H1 (cell line): Measurements from ENCODE around the gene INPP5A. TPM values are rescaled to one million over a fixed set of nuclear protein-coding genes. Genes with fewer than 3 reads are reported as not detected.

Experiments
- CTCF ChIA-PET: fragments of 300-600 bp; sonication (Branson Sonifier 250); formaldehyde crosslinking; loops from one replicate; lab custom pipeline; 2021; ENCODE audit not compliant: partially characterized antibody; lab: Charles Lee
- POLR2A ChIA-PET: fragments of 300-600 bp; sonication (Branson Sonifier 250); formaldehyde crosslinking; loops from one replicate; lab custom pipeline; 2021; ENCODE audit warnings: inconsistent platforms; ENCODE audit not compliant: partially characterized antibody; lab: Charles Lee
- DNase-seq, 2 experiments: peaks; one replicate each; pipeline versions ENCODE4 v3.0.0 to v3.0.0-alpha.2; 2010 to 2022; ENCODE audit warnings: low spot score in 2 of 2, low read depth in 1 of 2, mixed read lengths in 1 of 2
- FAIRE-seq: peaks from 2 replicates; lab custom pipeline; 2011; peaks lifted over from hg19 to GRCh38; lab: Jason Lieb, UNC
- H2AFZ ChIP-seq: 2 replicates; pipeline ENCODE4 v1.8.1; 2012; ENCODE audit warnings: low read length, inconsistent platforms
- H2AK5ac ChIP-seq: 2 replicates; pipeline ENCODE4 v1.6.1; 2013; ENCODE audit warnings: low read depth, low read length
- H2BK120ac ChIP-seq: replicated peaks from 2 replicates; pipeline ENCODE3; 2013; ENCODE audit warnings: low read depth, low read length, inconsistent platforms
- H2BK12ac ChIP-seq: 2 replicates; pipeline ENCODE4 v1.6.1; 2013; ENCODE audit warnings: low read depth, low read length
- H2BK15ac ChIP-seq: 2 replicates; pipeline ENCODE4 v1.6.1; 2013; ENCODE audit warnings: low read length
- H2BK20ac ChIP-seq: 2 replicates; pipeline ENCODE4 v1.6.1; 2013; ENCODE audit warnings: low read length
- H2BK5ac ChIP-seq: 2 replicates; pipeline ENCODE4 v1.6.1; 2013; ENCODE audit warnings: low read depth, low read length
- H3K14ac ChIP-seq: 2 replicates; pipeline ENCODE4 v1.6.1; 2013; ENCODE audit warnings: inconsistent platforms; ENCODE audit not compliant: insufficient read length
- H3K18ac ChIP-seq: 2 replicates; pipeline ENCODE4 v1.6.1; 2013; ENCODE audit warnings: low read length; ENCODE audit errors: extremely low read depth
- H3K23ac ChIP-seq: 2 replicates; pipeline ENCODE4 v1.6.1; 2013; ENCODE audit warnings: inconsistent platforms; ENCODE audit not compliant: insufficient read length
- H3K23me2 ChIP-seq: 2 replicates; pipeline ENCODE4 v1.6.1; 2013; ENCODE audit warnings: low read depth, low read length
- H3K27ac ChIP-seq: 2 replicates; pipeline ENCODE4 v1.6.1; 2011; ENCODE audit warnings: low read depth, low read length, inconsistent platforms
- H3K27me3 ChIP-seq, 4 experiments: replicated peaks in 1 of 4; 1 replicate in 1 of 4; 2 replicates in 3 of 4; pipeline versions ENCODE4 v1.6.1 to v1.8.1; 2011 to 2013; ENCODE audit warnings: low read length in 3 of 4, mild to moderate bottlenecking in 3 of 4, inconsistent platforms in 2 of 4, mixed read lengths in 2 of 4, moderate library complexity in 1 of 4; ENCODE audit not compliant: control insufficient read depth in 3 of 4, insufficient read depth in 3 of 4; ENCODE audit errors: extremely low read depth in 1 of 4
- H3K36me3 ChIP-seq, 4 experiments: 2 replicates each; pipeline versions ENCODE4 v1.6.1 to v1.8.1; 2011 to 2013; ENCODE audit warnings: mild to moderate bottlenecking in 4 of 4, low read length in 3 of 4, moderate library complexity in 2 of 4, control low read depth in 1 of 4, inconsistent platforms in 1 of 4; ENCODE audit not compliant: insufficient read depth in 4 of 4, control insufficient read depth in 2 of 4
- H3K4ac ChIP-seq: replicated peaks from 2 replicates; pipeline ENCODE3; 2013; ENCODE audit warnings: low read length, low read depth, mixed read lengths, inconsistent platforms; ENCODE audit not compliant: insufficient read length
- H3K4me1 ChIP-seq, 4 experiments: replicated peaks in 1 of 4; 1 replicate in 1 of 4; 2 replicates in 3 of 4; pipeline versions ENCODE4 v1.6.1 to v1.8.1; 2011 to 2013; ENCODE audit warnings: low read length in 3 of 4, inconsistent platforms in 2 of 4, mixed read lengths in 1 of 4; ENCODE audit not compliant: insufficient read depth in 4 of 4, control insufficient read depth in 3 of 4
- H3K4me2 ChIP-seq, 2 experiments: 2 replicates each; pipeline versions ENCODE4 v1.6.1 to v1.8.1; 2011 to 2013; ENCODE audit warnings: low read depth in 2 of 2, low read length in 2 of 2, control low read depth in 1 of 2, inconsistent platforms in 1 of 2, mild to moderate bottlenecking in 1 of 2; ENCODE audit not compliant: insufficient read depth in 1 of 2
- H3K4me3 ChIP-seq, 4 experiments: fragments of 200-600, 300-600 bp in 1 of 4; sonication (generic), shearing (Covaris generic), sonication (Bioruptor Twin) in 1 of 4; 2 replicates each; pipeline versions ENCODE4 v1.5.1 to v1.8.1; 2011 to 2016; ENCODE audit warnings: low read length in 4 of 4, low read depth in 3 of 4, control low read depth in 2 of 4, inconsistent platforms in 2 of 4, mild to moderate bottlenecking in 2 of 4, mixed read lengths in 1 of 4, moderate library complexity in 1 of 4; ENCODE audit not compliant: insufficient read depth in 2 of 4; ENCODE audit errors: extremely low read depth in 1 of 4
- H3K56ac ChIP-seq: replicated peaks from 2 replicates; pipeline ENCODE3; 2013; ENCODE audit warnings: low read depth, mild to moderate bottlenecking, mixed read lengths, low read length, inconsistent platforms; ENCODE audit not compliant: insufficient read length
- H3K79me1 ChIP-seq: 2 replicates; pipeline ENCODE4 v1.6.1; 2013; ENCODE audit warnings: low read depth, low read length, control low read depth
- H3K79me2 ChIP-seq, 2 experiments: 2 replicates each; pipeline versions ENCODE4 v1.6.1 to v1.8.1; 2012 to 2013; ENCODE audit warnings: low read length in 2 of 2, mild to moderate bottlenecking in 2 of 2, inconsistent platforms in 1 of 2; ENCODE audit not compliant: insufficient read depth in 2 of 2, control insufficient read depth in 1 of 2
- H3K9ac ChIP-seq, 4 experiments: replicated peaks in 1 of 4; 1 replicate in 1 of 4; 2 replicates in 3 of 4; pipeline versions ENCODE4 v1.6.1 to v1.8.1; 2011 to 2013; ENCODE audit warnings: low read depth in 3 of 4, low read length in 3 of 4, control low read depth in 2 of 4, mild to moderate bottlenecking in 2 of 4, moderate library complexity in 2 of 4, inconsistent platforms in 1 of 4; ENCODE audit errors: extremely low read depth in 1 of 4
- H3K9me3 ChIP-seq, 2 experiments: 2 replicates each; pipeline versions ENCODE4 v1.6.1 to v1.8.1; 2012 to 2013; ENCODE audit warnings: mild to moderate bottlenecking in 2 of 2, moderate library complexity in 2 of 2, control low read depth in 1 of 2, inconsistent platforms in 1 of 2, low read depth in 1 of 2, low read length in 1 of 2, mixed read lengths in 1 of 2; ENCODE audit not compliant: insufficient read depth in 2 of 2
- H4K20me1 ChIP-seq, 2 experiments: replicated peaks in 1 of 2; 2 replicates each; pipeline versions ENCODE3 to v1.8.1; 2011 to 2013; ENCODE audit warnings: inconsistent platforms in 2 of 2, low read length in 2 of 2, mild to moderate bottlenecking in 1 of 2; ENCODE audit not compliant: insufficient read depth in 2 of 2, control insufficient read depth in 1 of 2
- H4K5ac ChIP-seq: 2 replicates; pipeline ENCODE4 v1.6.1; 2013; ENCODE audit warnings: low read length, low read depth, mixed read lengths, inconsistent platforms; ENCODE audit not compliant: insufficient read length
- H4K8ac ChIP-seq: 2 replicates; pipeline ENCODE4 v1.8.0; 2013; ENCODE audit warnings: mild to moderate bottlenecking, moderate library complexity, low read length, inconsistent platforms; ENCODE audit not compliant: insufficient read depth; ENCODE audit errors: extremely low read depth
- H4K91ac ChIP-seq: replicated peaks from 2 replicates; pipeline ENCODE3; 2013; ENCODE audit warnings: low read length, mixed read lengths, inconsistent platforms; ENCODE audit not compliant: insufficient read length
- CTCF ChIP-seq, 3 experiments: IDR thresholded peaks; 1 replicate in 2 of 3; 2 replicates in 1 of 3; pipeline versions ENCODE4 v1.5.1 to v1.6.1; 2011; ENCODE audit warnings: low read length in 3 of 3, mild to moderate bottlenecking in 3 of 3, inconsistent platforms in 2 of 3, low read depth in 1 of 3, moderate library complexity in 1 of 3; ENCODE audit not compliant: insufficient read depth in 1 of 3; ENCODE audit errors: control extremely low read depth in 1 of 3
- RAD21 ChIP-seq, 2 experiments: IDR thresholded peaks in 1 of 2; conservative IDR thresholded peaks in 1 of 2; 2 replicates each; pipeline ENCODE4 v1.6.1; 2011; ENCODE audit warnings: low read depth in 2 of 2, low read length in 2 of 2, improper control_type of control experiment in 1 of 2, inconsistent platforms in 1 of 2, mild to moderate bottlenecking in 1 of 2, moderate library complexity in 1 of 2
- WGBS, 2 experiments: shearing (Covaris generic) in 1 of 2; methylation state at CpG; one replicate each; pipeline versions ENCODE4 v1.1.6 to v1.1.7; 2013 to 2015; ENCODE audit warnings: low lambda C conversion rate in 2 of 2, mixed read lengths in 2 of 2, inconsistent platforms in 1 of 2, low coverage in 1 of 2, missing lambda C conversion rate in 1 of 2; ENCODE audit not compliant: insufficient replicate concordance in 2 of 2, insufficient coverage in 1 of 2, insufficient read length in 1 of 2; ENCODE audit errors: extremely low coverage in 1 of 2, missing lambda C conversion rate in 1 of 2; 5-methylcytosine and 5-hydroxymethylcytosine counted together
- polyA plus RNA-seq, 7 experiments: library from polyadenylated mRNA; depleted of rRNA in 3 of 7; stranded (reverse) in 5 of 7; unstranded in 2 of 7; fragments of >200 nt in 5 of 7; fragments of 200-250 nt in 2 of 7; gene quantifications; 1 replicate in 5 of 7; 2 replicates in 1 of 7; 4 replicates in 1 of 7; pipeline versions ENCODE4 v1.2.1 to v1.2.3, GENCODE V29; 2011 to 2013; ENCODE audit warnings: missing spikeins in 2 of 7, mixed read lengths in 2 of 7
- total RNA-seq: library from RNA; stranded (reverse); fragmentation: NEBNext Ultra II Directional; extraction: Animal tissue kit (Norgen Biotek cat#: 25700); gene quantifications from 2 replicates; pipeline ENCODE4 v1.2.1, GENCODE V29; 2021

The INPP5A gene
- total and polyA plus RNA-seq, 2 of the 8 experiments (the other 6 are each of a cell fraction or from before 2014, with no cell fraction given), result 19.7 to 27.5 TPM

- POLR2A ChIA-PET, result no interaction called here
- CTCF ChIA-PET, result interaction anchor here (0.7 to 1.9 kb wide), 16 partner anchors 9 to 273 kb away, joined by 3 to 11 read pairs (median 4); no protein-coding TSS in a partner anchor
Measured at GRCh38 chr10:132793871-132794849, 256.6 kb downstream of the INPP5A start.

More at GRCh38 chr10:132793871-132794849, 256.6 kb downstream of the INPP5A start:
- no peaks in the 10 kb centered on the region for H3K79me2 ChIP-seq
- no peak overlapping the region for H2BK5ac ChIP-seq
- H3K4ac ChIP-seq, result no peak overlapping the region
- no peak overlapping the region for H3K23ac ChIP-seq
- no peak for TF ChIP-seq RAD21 (IDR thresholded peaks at IDR 0.05 in 1 of 2, conservative IDR thresholded peaks at IDR 0.05 in 1 of 2; ENCODE audit: low read depth in 2 of 2, low read length in 2 of 2)
- peak in 1 of 3 experiments; percentile 21; a peak in 1 of 4 replicates for TF ChIP-seq CTCF (IDR thresholded peaks at IDR 0.05; ENCODE audit: control extremely low read depth in 1 of 3, insufficient read depth in 1 of 3, low read depth in 1 of 3, low read length in 3 of 3)
- H3K4me3 ChIP-seq, result no peak overlapping the region
- H3K9ac ChIP-seq, result no peak overlapping the region
- H2BK20ac ChIP-seq, result no peak overlapping the region
- H3K23me2 ChIP-seq, result no peaks in the 10 kb centered on the region
- no peaks in the 10 kb centered on the region for H3K4me1 ChIP-seq
- DNase-seq, result no peak
- peaks cover 0 to 4% of the 10 kb centered on the region in 2 experiments for H4K20me1 ChIP-seq
- no peak overlapping the region for H3K4me2 ChIP-seq
- no peak overlapping the region for H3K27ac ChIP-seq
- H3K79me1 ChIP-seq, result no peaks in the 10 kb centered on the region
- no peak overlapping the region for H2BK12ac ChIP-seq
- H4K91ac ChIP-seq, result no peak overlapping the region
- no peaks in the 10 kb centered on the region for H3K36me3 ChIP-seq
- peaks cover 13 to 19% (median 18%) of the 10 kb centered on the region in 4 experiments for H3K27me3 ChIP-seq
- H2BK120ac ChIP-seq, result no peak overlapping the region
- H3K9me3 ChIP-seq, result no peaks in the 10 kb centered on the region
- H2AFZ ChIP-seq, result no peak overlapping the region
- H3K14ac ChIP-seq, result no peak overlapping the region
- 90% methylated on average over 44 of the region's 57 CpGs; no CpG with 5 or more reads in 1 of the 2 experiments for WGBS, 2 experiments
- H2AK5ac ChIP-seq, result no peak overlapping the region
- no peak overlapping the region for H4K5ac ChIP-seq
- H4K8ac ChIP-seq, result no peak overlapping the region
- no peak overlapping the region for H2BK15ac ChIP-seq
- FAIRE-seq, result no peak
- H3K18ac ChIP-seq, result 0 out of 2 replicates have a peak overlapping the region, but pooled peaks have one; percentile 19
- no peak overlapping the region for H3K56ac ChIP-seq
